GM11168 (cell line): ENCODE measurements around the gene GPR21.

ENCODE experiments used
- in situ Hi-C: fragments of 300-500 bp; cut with MboI; formaldehyde crosslinking; loops from one replicate; pipeline ENCODE4 v1.12.0; 2022; ENCODE audit warnings: low sequenced_read_pairs; ENCODE audit not compliant: unreplicated experiment

Gene GPR21

DNA sequence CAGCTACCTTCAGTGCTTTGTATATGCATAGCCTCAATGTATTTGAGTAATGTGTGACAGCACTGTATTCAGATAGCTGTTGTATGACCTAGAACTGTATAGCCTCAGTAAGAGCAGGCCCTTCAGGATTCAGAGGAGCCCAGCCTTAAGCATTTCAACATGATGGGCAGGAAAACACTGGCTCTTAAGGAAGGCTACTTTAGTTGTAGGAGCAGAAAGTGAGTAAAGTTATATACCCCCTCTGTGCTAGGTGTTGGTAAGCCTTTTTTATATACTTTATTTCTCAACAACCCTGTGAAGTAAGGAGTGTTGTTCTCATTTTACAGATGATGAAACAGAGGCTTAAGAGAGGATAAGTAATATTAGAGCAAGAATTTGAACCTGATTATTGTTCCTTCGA lies 1.5 kb upstream of the GPR21 start:
- in situ Hi-C loops = no loop called here

DNA sequence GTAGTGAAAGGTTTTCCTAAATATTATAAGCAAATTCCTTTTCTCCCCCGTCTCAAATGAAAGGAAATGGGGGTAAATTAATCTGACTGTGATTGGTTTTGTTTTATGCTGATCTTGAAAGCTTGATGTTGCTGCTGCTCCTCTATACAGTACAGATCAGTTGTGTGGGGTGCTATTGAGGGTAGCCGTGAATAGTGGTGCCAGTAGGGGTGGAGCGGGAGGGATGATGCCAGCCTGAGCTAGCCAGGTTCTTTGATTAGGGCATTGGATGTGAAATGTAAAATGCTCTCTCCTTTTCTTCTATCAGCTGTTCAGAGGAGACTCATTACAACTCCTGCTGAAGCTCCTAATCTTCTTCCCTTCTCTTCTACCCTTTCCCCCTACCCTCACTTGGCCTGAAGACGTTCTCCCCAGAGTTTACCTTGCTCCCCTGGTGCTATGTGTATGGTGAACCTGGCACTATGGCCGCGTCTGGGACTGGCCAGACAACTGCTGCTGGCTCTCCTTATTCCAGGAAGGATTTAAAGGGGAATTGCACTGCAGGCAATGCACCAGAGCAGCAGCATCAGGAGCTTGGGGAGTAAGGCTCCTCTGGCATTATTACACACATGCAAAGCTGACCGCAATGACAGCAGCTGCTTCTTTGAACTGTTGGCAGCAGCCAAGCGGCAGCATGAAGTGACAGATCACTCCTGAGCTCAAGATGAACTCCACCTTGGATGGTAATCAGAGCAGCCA lies 566 bp downstream of the GPR21 start:
- in situ Hi-C loops = no loop called here

DNA sequence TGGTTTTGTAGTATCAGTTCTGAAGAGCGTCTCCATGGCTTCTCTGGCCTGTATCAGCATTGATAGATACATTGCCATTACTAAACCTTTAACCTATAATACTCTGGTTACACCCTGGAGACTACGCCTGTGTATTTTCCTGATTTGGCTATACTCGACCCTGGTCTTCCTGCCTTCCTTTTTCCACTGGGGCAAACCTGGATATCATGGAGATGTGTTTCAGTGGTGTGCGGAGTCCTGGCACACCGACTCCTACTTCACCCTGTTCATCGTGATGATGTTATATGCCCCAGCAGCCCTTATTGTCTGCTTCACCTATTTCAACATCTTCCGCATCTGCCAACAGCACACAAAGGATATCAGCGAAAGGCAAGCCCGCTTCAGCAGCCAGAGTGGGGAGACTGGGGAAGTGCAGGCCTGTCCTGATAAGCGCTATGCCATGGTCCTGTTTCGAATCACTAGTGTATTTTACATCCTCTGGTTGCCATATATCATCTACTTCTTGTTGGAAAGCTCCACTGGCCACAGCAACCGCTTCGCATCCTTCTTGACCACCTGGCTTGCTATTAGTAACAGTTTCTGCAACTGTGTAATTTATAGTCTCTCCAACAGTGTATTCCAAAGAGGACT lies 1.5 kb downstream of the GPR21 start:
- in situ Hi-C loops = no loop called here

DNA sequence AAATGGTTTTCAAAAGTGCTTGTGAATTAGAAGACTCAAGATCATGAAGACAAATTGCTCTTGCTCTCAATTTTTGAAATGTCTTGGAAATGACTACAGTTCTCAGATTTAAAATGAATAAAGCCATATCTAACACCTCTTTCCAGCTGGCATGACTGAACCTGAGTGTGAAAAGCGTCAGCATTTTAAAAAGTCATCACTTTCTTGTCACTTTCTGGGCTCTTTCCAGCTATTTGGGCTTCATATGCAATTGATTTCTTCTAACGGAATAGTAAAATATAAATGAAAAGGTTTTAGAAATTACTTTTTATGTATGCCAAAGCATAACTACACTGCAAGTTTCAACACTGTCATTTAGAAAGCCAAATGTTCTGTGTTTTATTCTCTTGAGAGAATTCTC lies 2.3 kb downstream of the GPR21 start:
- in situ Hi-C loops = no loop called here

DNA sequence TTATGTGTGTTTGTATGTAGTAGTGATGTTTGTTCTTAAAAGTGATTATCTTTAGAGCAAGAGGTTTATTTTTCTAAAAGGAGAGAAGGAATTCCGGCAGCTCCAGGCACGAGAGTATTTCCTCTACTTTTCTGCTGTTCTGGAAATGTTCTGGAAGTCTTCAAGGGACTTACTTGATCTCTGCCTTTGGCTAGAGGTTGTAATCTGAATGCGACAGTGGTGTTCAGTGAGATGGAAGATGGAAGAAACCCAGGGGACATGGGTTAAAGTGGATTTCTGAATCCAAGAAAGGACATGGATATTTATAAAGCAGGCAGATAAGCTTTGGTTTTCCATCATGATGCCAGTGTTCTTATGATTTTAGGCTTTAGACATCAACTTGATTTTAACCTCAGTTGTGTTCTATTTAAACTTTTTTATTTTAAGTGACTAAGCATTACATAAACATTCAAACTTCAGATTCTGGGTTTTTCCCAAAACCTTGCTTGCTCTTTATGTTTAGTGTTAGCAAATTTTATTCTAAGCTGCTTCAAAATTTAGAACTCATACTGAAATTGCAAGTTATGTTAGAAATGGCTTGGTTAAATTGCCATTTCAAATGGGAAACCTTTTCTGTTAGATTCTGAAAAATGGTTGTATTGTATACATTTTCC lies 3.6 kb downstream of the GPR21 start:
- in situ Hi-C loops = no loop called here

DNA sequence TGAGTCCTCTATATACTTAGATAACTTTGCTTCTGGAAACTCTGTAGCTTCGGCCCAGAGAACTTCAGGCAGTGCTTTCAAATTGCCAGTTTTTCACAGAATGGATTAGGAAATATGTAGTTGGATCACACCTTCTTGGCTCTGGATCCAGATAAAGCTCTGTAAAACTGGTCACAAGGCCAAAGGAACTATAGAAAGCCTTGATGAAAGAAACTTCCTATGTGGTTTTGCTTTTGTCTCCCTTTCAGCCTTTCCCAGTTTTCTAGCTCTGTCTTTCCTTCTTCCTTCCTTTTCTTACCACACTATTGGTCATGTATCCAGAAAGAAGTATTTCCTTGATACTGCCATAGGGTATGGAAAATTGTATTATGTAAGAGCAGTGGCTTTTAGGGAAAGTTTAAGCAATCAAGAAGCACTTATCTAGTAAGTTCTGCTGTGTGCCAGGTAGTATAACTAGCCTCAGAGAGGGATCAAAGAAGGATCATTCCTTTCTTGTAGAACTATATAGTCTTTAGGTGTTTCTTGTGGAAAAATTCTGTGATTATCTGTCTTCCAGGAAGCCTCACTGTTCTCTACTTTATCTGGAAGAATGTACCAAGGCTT lies 6.3 kb downstream of the GPR21 start:
- in situ Hi-C loops = no loop called here

DNA sequence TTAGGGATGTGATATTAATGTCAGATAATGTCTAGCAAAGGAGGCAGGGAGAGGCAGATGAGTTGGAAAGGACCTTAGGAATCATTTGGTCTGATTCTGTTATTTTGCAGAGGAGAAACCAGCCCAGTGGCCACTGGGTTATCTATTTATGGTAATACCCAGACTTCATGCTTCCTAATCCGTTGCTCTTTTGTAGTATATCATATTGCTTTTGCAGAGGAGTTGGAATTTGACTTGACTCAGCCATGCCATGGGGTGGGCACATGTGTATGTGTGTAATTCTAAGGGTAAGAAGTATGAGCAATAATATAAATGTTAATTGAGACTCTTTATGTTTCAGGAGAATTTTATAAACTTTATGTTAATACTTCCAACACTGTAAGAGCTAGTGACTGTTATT lies 7.3 kb downstream of the GPR21 start:
- in situ Hi-C loops = no loop called here

DNA sequence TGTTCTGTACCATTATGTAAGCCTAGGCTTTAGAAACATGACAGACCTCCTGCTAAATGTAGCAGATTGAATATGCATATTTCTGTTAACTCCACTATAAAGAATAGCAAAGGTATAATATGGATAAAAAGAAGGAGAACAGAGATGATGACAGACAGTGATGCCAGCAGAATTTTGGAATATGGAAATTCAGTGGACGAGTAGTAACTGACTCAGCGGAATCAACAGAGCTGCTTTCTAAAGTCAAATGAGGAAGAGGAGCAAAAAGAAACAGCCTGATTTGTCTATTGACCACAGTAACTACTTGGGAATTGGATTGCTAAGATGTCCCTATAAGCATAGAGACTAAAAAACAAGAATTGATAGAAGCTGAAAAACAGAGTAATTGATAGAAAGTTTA lies 8.0 kb downstream of the GPR21 start:
- in situ Hi-C loops = no loop called here

DNA sequence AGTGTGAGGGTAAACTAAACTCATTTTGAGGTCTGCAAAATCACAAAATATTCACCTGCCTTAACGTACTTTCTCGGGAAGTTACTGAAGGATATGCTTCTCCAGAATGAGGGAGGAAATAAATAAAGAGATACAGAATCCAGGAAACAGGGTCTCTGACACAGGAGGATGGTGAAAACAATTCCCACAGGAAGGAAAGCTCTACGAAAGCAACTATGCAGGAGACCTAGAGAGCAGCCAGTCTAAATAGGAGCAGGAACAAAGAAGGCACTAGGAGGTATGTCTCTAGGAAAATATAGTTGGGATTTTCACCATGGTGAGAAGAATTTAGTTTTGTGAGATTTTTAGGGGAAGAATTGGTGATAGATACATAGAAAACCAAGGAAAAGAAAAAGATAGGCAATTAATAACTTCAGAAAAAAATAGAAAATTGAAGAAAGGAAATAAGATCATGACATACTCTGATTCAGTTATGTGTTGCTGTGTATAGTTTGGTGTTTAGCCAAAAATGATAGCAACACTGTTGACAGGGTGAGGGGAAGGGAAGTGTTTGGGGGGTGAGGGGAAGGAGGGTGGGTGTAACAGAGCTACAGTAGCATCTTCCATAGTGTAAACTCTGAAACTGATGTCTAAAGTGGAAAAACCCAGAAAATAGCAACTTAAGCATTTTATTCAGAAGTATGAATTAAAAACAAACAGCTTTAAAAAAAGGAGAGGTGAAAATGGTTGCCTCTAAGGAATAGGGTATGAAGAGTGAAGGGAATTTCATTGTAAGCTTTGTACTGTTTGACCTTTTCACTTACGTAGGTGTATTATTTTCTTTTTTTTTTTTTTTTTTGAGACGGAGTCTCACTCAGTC lies 9.8 kb downstream of the GPR21 start:
- in situ Hi-C loops = no loop called here

DNA sequence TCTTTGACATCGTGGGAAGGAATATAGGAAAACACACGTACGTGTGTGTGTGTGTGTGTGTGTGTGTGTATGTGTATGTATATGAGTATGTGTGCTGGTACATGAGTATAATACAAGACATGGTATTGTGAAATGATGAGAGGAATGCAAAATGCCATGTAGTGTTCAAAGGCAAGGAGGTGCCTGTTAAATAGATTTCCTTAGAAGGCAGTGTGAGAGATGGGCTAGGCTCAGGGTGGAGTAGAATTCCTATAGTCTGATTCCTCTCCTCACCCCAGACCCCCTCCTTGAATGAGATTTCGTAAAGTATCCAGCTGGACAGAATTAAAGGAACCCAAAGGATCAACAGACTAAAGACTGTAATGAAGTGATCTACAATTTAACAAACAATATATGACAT lies 11.1 kb downstream of the GPR21 start:
- in situ Hi-C loops = no loop called here

DNA sequence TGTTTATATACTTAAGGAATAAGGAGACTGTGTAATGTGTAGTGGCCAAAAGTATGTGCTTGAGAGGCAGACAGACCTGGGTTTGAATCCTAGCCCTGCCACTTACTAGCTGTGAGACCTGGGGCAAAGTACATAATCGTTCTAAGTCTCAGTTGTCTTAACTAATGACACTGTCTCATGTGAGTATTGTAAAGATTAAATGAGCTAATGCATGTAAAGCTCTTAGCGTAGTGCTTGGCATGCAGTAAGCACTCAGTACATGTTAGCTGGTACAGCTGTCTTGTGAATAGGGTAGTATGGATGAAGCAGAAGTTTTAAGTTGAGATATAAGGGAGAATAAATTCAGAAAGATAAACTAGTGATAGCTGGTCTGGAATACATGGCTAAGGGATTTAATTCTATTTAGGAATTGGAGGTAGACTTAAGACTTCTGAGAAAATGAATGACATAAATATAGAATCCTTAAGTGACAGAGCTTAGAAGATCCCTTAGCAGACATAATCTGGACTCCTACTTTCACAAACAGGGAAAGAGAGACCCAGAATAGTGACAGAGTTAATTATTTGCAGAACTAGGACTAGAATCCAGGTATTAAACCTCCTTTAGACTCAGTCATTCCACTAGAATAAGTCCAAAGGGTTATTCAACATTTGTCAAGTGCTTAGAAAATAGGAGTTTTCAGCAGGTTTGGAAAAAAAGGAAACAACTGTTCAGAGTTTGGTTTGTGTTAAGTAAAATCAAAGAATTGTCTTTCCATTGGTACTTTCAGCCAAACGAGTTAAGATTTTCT lies 13.1 kb downstream of the GPR21 start:
- in situ Hi-C loops = no loop called here

DNA sequence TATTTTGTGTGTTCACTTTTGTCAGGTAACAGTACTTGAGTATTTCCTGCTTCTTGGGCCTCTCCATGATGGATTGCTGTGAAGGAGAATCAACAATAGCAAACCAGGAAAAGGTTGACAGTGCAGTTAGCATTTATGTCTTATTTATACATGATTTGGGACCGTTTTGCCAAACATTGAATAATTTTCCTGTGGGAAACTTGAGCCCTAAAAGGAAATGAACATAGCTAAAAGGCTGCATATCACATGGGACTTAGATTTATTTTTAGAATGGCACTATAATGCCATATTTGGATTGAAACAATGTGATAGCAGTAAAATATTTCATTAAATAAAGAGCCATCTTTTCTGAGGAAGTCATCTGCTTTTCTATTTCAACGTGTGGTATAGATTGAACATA lies 15.3 kb downstream of the GPR21 start:
- in situ Hi-C loops = no loop called here

DNA sequence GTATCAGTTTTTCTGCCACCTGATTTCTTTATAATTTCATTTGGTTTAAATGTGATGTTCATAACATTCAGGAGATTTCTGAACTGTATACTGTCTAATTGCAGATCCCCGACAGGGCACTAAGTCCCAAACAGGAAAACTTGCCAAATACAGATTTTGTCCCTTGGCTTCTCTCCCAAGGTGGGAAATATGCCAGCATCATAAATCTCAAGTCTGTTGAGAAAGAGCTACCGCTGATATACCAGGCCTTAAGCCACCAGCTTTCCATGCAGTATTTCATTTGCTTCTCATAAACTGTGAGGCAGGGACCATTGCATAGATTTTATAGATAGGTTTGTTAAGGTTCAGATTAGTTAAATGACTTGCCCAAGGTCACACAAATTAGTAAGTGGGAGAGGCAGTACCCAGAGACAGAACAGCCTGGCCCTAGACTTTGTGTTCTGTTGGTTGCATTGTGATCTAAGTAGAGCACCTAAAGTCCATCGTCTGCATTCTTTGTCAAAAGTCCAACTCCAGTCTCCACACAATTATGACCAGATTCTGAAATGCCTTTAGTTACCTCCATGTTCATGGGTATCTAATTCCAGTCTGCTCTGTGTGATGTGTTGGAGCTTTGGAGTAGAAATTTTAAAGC lies 16.2 kb downstream of the GPR21 start:
- in situ Hi-C loops = no loop called here

DNA sequence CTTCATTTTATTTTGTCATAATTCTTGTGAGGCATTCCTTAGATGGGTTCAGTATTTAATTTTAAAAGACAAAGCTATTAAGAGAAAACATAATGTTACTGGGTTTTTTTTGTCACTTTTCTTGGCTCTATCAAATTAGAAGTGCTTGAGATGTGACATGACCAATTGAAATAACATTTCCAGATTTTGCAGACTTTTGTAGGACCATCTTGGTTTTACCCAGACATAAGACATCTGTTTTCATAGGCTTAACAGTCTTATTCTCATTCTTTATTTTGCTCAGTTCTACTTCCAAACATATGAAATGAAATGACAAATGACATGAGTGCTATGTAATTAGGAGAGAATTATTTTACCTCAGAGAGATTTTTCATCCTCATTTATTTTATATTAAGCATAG lies 19.6 kb downstream of the GPR21 start:
- in situ Hi-C loops = no loop called here

DNA sequence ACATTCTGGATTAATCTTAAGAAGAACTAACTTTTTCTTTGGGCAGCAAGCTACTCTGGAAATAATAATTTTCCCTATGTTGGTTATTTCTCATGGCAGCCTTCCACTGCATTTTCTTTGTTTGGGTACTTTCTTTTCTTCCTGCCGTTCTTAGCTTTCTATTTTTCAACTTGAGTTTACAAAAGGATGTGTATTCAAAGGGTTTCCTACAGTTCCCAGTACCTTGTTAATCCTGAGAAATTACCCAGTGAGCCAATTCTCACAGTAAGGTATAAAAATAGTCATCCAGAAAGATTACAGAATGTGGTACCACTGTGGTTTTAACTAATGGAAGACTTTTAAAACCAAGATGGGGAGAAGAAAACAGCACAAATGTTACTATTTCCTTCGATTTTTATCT lies 20.2 kb downstream of the GPR21 start:
- in situ Hi-C loops = no loop called here

DNA sequence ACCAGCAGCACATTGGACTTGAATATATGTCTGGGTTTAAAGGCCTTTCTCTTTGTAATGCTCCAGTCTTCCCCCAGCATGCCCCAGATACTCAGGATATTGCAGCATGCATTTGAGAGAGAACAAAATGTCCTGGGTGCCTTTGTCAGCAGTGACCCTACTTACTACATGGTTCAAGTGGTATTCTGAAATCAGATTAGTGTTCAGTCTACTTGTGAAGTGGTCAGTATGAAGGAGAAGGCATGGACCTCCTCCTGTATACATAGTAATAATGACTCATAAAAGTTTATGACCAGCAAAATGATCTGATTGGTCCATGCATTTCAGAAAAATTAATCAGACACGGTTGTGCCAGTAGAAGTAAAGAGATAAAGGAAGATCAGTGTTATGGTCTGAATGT lies 25.4 kb downstream of the GPR21 start:
- in situ Hi-C loops = no loop called here

DNA sequence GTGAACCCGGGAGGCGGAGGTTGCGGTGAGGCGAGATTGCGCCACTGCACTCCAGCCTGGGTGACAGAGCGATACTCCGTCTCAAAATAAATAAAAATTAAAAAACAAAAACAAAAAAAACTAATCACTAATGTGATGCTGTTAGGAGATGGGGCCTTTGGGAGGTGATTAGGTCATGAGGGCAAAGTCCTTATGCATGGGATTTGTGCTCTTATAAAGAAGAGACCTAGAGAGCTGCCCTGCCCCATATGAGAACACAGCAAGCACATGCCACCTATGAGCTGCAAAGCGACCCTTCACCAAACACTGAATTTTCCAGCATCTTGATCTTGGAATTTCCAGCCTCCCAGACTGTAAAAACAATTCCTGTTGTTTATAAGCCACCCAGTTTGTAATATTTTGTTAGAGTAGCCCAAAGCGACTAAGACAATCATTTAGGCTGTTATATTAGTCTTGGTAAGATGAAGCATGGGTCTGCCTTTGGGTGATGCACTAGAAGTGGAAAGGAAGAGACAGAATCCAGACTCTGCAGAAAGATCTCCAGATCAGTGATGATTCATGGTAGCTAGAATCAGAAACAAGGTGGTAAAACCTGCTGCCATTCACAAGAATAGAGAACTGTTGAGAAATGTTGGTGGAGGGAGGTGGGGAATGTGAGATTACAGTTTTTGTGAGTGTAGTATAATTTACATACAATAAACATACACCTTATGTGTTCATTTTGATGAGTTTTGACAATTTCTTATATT lies 26.2 kb downstream of the GPR21 start:
- in situ Hi-C loops = no loop called here

DNA sequence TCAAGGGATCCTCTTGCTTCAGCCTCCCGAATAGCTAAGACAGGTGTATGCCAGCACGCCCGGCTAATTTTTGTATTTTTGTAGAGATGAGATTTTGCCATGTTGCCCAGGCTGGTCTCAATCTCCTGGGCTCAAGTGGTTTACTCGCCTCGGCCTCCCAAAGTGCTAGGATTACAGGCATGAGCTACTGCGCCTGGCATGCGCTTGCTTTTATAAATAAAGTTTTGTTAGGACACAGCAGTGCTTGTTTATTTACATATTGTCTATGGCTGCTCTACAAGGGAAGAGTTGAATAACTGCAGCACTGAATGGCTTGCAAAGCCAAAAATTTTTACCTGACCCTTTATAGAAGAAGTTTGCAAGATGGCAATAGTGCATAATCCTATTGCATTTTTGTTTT lies 27.7 kb downstream of the GPR21 start:
- in situ Hi-C loops = no loop called here
